Epithelial cell of prostate (primary cell): ENCODE measurements around the gene VIT.
"Not testable (repeated sequence)": the region's sequence is repeated elsewhere in the genome, so short reads cannot be mapped to it uniquely, and the experiment has no call there.

Experiments
- DNase-seq: peaks from one replicate; pipeline ENCODE4 v3.0.0-alpha.2; 2011; ENCODE audit warnings: low read depth, low spot score
- H3K27ac ChIP-seq: fragments of 450-650 bp; 2 replicates; pipeline ENCODE4 v1.5.1; 2017; ENCODE audit warnings: mild to moderate bottlenecking

VIT gene

DNA sequence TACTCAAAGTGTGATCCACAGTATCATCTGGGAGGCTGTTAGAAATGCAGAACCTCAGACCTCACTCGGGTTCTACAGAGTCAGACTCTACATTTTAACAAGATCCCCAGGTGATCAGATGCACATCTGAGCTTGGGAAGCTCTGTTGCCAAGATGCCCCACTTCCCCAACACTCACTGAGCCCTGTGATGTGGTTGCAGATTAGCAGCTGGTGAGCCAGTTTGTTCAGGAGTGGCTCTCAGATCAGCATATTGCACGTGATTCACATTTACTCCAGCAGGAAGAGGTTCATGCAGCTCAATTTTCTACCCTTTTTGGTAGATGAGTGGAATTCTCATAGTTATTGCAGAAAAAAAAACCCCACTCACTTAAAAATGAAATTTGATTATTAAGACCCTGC, 96.4 kb downstream of the VIT start:
- no peak for DNase-seq
- H3K27ac ChIP-seq = no peak overlapping the region

- DNase-seq = no peak
- H3K27ac ChIP-seq = no peak overlapping the region
These were observed 101.0 kb downstream of the VIT start for GRCh38 chr2:36797324-36798070.

GRCh38 chr2:36798724-36799123, 102.2 kb downstream of the VIT start:
- H3K27ac ChIP-seq = no peak overlapping the region

GRCh38 chr2:36800381-36800780, 103.9 kb downstream of the VIT start:
- H3K27ac ChIP-seq = no peak overlapping the region
- no peak for DNase-seq

More at GRCh38 chr2:36798724-36799123, 102.2 kb downstream of the VIT start:
- DNase-seq = no peak

DNA sequence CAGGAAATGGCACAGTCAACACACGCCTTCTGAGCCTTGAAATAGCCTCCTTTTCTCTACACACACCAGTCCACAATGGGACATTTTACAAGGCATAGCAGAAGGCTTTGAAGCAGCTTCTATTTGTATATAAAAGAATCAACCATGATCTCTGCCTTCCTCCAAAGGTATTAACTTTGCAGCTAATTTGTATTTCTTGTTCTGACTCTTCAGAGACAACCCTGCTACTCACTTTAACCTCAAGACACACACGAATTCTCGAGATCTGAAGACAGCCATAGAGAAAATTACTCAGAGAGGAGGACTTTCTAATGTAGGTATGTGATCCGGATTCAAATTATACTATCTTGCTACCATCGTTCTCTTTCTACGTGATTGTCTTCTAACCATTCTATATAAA, 104.6 kb downstream of the VIT start:
- no peak overlapping the region for H3K27ac ChIP-seq
- DNase-seq = no peak

- H3K27ac ChIP-seq = no peak overlapping the region
- DNase-seq = no peak
These were observed 106.4 kb downstream of the VIT start for GRCh38 chr2:36802952-36803351.

- H3K27ac ChIP-seq = no peak overlapping the region
These were observed 109.2 kb downstream of the VIT start for GRCh38 chr2:36805635-36806224.

GRCh38 chr2:36807223-36807886, 110.8 kb downstream of the VIT start:
- DNase-seq = no peak
- H3K27ac ChIP-seq = no peak overlapping the region

More at GRCh38 chr2:36805635-36806224, 109.2 kb downstream of the VIT start:
- DNase-seq = no peak

DNA sequence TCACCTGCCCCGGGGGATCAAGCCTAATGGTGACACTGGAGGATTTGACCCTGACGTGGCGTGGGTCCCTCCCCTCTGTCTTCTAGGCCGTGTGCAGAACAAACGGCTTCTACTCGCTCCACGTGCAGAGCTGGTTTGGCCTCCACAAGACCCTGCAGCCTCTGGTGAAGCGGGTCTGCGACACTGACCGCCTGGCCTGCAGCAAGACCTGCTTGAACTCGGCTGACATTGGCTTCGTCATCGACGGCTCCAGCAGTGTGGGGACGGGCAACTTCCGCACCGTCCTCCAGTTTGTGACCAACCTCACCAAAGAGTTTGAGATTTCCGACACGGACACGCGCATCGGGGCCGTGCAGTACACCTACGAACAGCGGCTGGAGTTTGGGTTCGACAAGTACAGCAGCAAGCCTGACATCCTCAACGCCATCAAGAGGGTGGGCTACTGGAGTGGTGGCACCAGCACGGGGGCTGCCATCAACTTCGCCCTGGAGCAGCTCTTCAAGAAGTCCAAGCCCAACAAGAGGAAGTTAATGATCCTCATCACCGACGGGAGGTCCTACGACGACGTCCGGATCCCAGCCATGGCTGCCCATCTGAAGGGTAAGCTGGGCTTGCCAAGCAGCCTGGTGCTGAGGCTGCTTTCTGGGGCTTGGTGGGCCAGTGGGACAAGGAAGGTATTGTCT, 112.0 kb downstream of the VIT start:
- DNase-seq = no peak

GRCh38 chr2:36809069-36809445, 112.5 kb downstream of the VIT start:
- DNase-seq = no peak

More for the DNA sequence above, 112.0 kb downstream of the VIT start:
- no peak overlapping the region for H3K27ac ChIP-seq

GRCh38 chr2:36811071-36811470, 114.6 kb downstream of the VIT start:
- H3K27ac ChIP-seq = no peak overlapping the region
- no peak for DNase-seq

More at GRCh38 chr2:36809069-36809445, 112.5 kb downstream of the VIT start:
- H3K27ac ChIP-seq = no peak overlapping the region

DNA sequence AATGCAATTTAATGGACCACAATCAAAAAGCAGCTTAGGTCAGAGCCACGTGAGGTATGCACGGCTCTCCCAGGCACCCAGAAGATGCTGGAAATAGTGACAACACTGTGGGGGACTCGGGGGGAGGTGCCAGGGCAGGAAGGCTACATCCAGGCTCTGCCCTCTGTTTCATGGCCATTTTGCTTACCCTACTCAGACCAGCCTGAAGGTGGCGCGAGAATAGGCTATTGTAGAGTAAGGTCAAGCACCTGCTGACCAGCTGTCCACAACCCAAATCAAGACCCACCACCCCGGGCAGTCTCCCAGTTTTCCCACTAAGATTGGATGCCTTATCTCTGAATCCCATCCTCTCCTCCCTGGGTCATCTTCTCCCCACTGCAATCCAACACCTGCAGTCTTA, 115.7 kb downstream of the VIT start:
- no peak for DNase-seq
- no peak overlapping the region for H3K27ac ChIP-seq

GRCh38 chr2:36818542-36818941, 122.0 kb downstream of the VIT start:
- no peak for DNase-seq
- no peak overlapping the region for H3K27ac ChIP-seq

DNA sequence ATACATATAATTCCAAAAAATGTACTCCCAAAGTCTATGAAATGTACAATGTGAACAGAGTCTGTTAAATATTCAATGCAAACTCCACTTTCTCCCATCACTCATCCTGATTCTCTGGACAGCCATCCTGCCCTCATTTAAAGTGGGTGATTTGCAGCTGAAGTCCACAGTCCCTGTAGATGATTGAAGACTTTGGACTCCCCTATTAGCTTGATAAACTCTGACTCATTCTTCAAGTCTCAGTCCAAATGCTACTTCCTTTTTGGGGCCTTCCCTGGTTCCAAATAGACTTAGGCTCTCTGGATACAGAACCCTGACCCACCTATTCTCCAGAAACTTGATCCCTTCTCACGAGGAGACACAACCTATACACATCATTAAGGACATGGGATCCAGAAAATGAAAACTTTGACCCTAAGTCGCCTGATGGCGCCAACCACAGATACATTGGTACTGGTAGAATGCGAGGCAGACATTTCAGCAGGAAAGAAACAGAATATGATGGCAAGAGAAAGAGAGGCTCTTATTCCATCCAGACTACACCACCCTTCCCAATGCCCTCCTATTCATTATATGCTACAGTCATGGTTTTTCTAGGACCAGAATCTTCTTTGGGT, 122.7 kb downstream of the VIT start:
- DNase-seq = no peak
- no peak overlapping the region for H3K27ac ChIP-seq

DNA sequence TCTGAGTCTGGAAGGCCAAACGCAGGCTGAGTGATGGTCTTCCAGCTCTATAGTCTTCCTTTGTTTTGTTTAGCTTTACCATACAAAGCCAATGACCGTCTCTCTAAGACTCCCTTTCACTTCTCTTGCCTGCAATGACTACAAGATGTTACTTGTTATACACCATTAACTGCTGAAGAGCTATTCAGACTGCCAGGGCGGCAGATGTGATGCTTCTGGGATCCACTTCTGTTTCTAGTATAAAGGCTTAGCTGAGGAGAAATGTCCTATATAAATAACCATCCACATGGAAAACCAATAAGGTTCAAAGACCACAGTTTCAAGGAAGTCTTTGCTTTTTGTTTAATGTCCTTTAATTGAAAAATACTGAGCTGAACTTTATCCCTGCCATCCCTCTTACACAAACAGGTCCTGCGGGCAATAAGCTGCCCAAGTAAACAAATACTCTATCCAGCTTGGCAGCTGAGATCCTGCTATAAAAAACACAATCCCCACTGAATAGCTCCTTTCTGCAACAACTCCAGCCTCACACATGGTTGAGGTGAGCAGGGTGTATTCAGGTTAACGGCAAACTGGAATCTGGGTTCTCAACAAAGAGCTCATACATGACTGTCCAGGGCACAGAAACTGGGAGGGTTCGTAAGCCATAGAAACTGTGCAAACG, 124.6 kb downstream of the VIT start:
- no peak overlapping the region for H3K27ac ChIP-seq
- no peak for DNase-seq

GRCh38 chr2:36823862-36824261, 127.4 kb downstream of the VIT start:
- H3K27ac ChIP-seq = no peak overlapping the region
- no peak for DNase-seq

DNA sequence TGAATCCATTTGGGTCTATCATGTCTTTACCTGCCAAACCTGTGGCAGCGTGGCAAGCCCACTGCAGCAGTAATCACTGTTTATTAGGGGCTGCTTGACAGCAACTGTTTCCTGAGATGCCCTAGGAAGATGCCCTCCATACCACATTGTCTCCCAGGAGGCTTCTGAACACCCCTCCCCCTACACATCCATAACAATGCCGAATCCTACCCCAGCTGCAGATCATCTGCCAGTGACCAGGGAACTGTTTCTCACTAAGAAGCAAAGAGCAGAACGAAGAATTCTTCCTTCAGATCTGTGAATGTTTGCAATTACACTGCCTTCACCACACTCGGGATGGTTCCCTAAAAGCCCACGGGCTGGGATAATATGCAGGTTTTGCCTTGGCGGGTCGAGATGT, 127.8 kb downstream of the VIT start:
- DNase-seq = no peak
- no peak overlapping the region for H3K27ac ChIP-seq

- not testable (repeated sequence) for DNase-seq
These were observed 128.2 kb downstream of the VIT start for GRCh38 chr2:36824683-36825082.

GRCh38 chr2:36831185-36831584, 134.7 kb downstream of the VIT start:
- no peak overlapping the region for H3K27ac ChIP-seq
- no peak for DNase-seq

More at GRCh38 chr2:36824683-36825082, 128.2 kb downstream of the VIT start:
- not testable (repeated sequence) for H3K27ac ChIP-seq

DNA sequence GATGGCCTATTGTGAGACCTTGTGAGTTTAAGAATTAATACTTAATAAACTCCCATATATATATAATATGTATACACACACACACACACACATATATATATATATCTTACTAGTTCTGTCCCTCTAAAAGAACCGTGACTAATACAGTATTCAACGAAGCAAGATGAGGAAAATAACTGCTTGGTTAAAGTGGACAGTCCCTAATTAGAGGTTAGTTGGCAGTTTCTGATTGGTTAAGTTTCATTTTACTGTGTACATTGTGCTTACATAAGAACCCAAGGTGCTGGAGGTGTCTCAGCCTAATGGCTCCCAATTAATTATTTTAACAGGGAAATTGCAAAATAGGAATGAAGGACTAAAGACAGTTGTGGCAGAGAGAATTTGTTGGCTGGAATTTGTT, 137.7 kb downstream of the VIT start:
- H3K27ac ChIP-seq = no peak overlapping the region
- DNase-seq = no peak
